ENCODE results near the gene CLASP1.

The CLASP1 gene

GRCh38 chr2:121634354-121635307, 14.6 kb downstream of the CLASP1 start:
- DNase-seq (ENCODE audit: insufficient read length, low spot score) (no peak), FAIRE-seq (no peak)
- TF ChIP-seq, protein P1, sequence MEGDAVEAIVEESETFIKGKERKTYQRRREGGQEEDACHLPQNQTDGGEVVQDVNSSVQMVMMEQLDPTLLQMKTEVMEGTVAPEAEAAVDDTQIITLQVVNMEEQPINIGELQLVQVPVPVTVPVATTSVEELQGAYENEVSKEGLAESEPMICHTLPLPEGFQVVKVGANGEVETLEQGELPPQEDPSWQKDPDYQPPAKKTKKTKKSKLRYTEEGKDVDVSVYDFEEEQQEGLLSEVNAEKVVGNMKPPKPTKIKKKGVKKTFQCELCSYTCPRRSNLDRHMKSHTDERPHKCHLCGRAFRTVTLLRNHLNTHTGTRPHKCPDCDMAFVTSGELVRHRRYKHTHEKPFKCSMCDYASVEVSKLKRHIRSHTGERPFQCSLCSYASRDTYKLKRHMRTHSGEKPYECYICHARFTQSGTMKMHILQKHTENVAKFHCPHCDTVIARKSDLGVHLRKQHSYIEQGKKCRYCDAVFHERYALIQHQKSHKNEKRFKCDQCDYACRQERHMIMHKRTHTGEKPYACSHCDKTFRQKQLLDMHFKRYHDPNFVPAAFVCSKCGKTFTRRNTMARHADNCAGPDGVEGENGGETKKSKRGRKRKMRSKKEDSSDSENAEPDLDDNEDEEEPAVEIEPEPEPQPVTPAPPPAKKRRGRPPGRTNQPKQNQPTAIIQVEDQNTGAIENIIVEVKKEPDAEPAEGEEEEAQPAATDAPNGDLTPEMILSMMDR (IDR thresholded peaks at IDR 0.05; ENCODE audit: insufficient read depth, missing control alignments): no peak

DNA sequence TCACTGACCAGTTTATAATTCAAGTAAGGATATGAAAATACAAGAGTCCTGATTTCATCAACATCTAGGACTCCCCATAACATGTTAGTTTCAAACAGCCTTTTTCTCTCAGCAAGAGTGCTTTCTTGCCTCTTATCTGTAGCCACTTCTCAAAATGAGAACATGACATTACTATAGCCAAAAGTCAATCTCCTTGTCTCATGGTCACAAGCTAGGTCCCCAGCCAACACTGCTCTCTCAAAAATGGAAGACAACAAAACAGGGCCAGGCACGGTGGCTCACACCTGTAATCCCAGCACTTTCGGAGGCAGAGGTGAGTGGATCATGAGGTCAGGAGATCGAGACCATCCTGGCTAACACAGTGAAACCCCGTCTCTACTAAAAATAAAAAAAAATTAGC, 15.8 kb downstream of the CLASP1 start:
- no peak for DNase-seq (ENCODE audit: insufficient read length, low spot score)

GRCh38 chr2:121627525-121628050, 21.7 kb downstream of the CLASP1 start:
- DNase-seq (ENCODE audit: insufficient read length, low spot score) (no peak), FAIRE-seq (no peak)
- TF ChIP-seq, protein P1 (IDR thresholded peaks at IDR 0.05; ENCODE audit: insufficient read depth, missing control alignments): no peak

More for the DNA sequence above, 15.8 kb downstream of the CLASP1 start:
- no peak for FAIRE-seq
- TF ChIP-seq, protein P1 (IDR thresholded peaks at IDR 0.05; ENCODE audit: insufficient read depth, missing control alignments): no peak

DNA sequence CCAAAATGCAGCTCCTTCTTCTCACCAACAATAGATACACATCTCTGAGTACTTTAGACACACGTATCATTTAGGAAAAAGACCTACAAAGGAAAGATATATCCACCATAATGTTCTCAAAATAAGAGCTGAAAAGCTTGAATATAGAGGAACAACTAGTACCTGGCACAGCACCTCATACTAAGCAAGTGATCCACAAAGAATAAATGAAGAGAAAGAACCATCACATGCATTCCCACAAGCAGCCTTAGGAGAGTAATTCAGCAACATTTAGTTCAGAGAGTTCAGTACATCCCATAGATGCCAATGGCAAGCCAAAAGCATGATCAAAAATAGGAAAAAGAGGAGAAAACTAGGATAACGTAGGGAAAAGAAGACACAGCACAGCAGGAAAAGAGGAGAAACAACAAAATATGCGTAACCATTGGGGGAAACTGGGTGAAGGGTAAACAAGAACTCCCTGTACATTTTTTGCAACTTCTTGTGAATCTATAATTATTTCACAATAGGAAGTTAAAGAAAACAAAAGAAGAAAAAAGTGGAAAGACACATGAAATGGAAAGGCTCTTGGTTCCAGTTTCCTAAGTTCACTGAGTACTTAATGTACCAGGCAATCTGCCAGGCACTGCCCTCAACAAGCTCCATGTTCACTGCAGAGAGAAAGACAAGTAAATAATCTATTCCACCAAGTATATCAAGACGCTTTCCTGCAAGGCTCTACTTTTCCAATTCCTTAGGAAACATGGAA, 22.3 kb downstream of the CLASP1 start:
- DNase-seq (ENCODE audit: insufficient read length, low spot score) (no peak), FAIRE-seq (no peak)
- TF ChIP-seq, protein P1 (IDR thresholded peaks at IDR 0.05; ENCODE audit: insufficient read depth, missing control alignments): no peak

DNA sequence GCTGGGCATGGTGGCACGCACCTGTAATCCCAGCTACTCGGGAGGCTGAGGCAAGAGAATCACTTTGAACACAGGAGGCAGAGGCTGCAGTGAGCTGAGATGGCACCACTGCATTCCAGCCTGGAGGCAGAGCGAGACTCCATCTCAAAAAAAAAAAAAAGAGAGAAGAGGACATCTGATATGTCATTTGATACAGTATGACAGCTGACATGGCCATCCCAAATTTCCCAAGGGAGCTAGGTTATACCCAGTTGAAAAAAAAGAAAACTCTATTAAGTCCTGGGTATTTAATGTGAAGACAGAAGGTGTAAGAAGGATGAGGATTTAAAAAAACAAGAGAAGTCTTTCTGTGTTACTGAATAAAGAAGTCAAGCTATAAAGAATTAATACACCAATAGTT, 23.3 kb downstream of the CLASP1 start:
- FAIRE-seq (no peak), DNase-seq (ENCODE audit: insufficient read length, low spot score) (no peak)
- TF ChIP-seq, protein P1 (IDR thresholded peaks at IDR 0.05; ENCODE audit: insufficient read depth, missing control alignments): no peak

GRCh38 chr2:121617042-121617599, 32.1 kb downstream of the CLASP1 start:
- TF ChIP-seq, protein P1 (IDR thresholded peaks at IDR 0.05; ENCODE audit: insufficient read depth, missing control alignments): no peak
- FAIRE-seq (no peak), DNase-seq (ENCODE audit: insufficient read length, low spot score) (no peak)
